K562 (cell line): ENCODE results near the gene GOLGA6B. TPM values are rescaled to one million over a fixed set of nuclear protein-coding genes. Genes with fewer than 3 reads are reported as not detected.

Source experiments
- ATAC-seq: fragments of 200-7000 bp; cut with Tn5 transposase; 3 replicates; pipeline ENCODE4 v1.9.1; 2020; ENCODE audit warnings: moderate library complexity
- BruUV-seq: library from RNA; stranded (reverse); fragments of 400-500 nt; replicated peaks from 2 replicates; lab custom pipeline; 2021; lab: Mats Ljungman, UMichigan
- CTCF ChIA-PET: fragments of 300-600 bp; formaldehyde crosslinking; extraction: SDS; loops from one replicate; lab custom pipeline; 2021; ENCODE audit warnings: low intra/inter-chr PET ratio; lab: Yijun Ruan, JAX
- POLR2A ChIA-PET: fragments of 300-600, 350-650 bp; sonication (Branson Sonifier 250); formaldehyde crosslinking; extraction: SDS; loops from one replicate; lab custom pipeline; 2021; ENCODE audit warnings: antibody characterized with exemption, inconsistent platforms; lab: Yijun Ruan, JAX
- DNase-seq, 4 experiments: peaks; one replicate each; pipeline versions ENCODE4 v3.0.0 to v3.0.0-alpha.2; 2011 to 2018; ENCODE audit warnings: low spot score in 3 of 4, mixed read lengths in 3 of 4; ENCODE audit errors: extremely low read depth in 1 of 4
- FAIRE-seq: peaks from 2 replicates; lab custom pipeline; 2011; peaks lifted over from hg19 to GRCh38; lab: Jason Lieb, UNC
- H2AFZ ChIP-seq: 2 replicates; pipeline ENCODE4 v1.6.0; 2011; ENCODE audit warnings: low read depth, low read length, control low read depth, inconsistent platforms
- H3K27ac ChIP-seq: fragments of 200-600 bp; 3 replicates; pipeline ENCODE4 v1.8.0; 2011; ENCODE audit warnings: low read depth, mild to moderate bottlenecking, control low read depth, inconsistent platforms, low read length, moderate library complexity, mixed read lengths; ENCODE audit errors: extremely low read depth
- H3K27me3 ChIP-seq, 2 experiments: fragments of 300-600 bp in 1 of 2; 2 replicates in 1 of 2; 3 replicates in 1 of 2; pipeline versions ENCODE4 v1.6.0 to v1.8.0; 2011; ENCODE audit warnings: inconsistent platforms in 2 of 2, low read length in 2 of 2, mild to moderate bottlenecking in 1 of 2, mixed read lengths in 1 of 2, moderate library complexity in 1 of 2; ENCODE audit not compliant: control insufficient read depth in 2 of 2, insufficient read depth in 2 of 2
- H3K36me3 ChIP-seq: fragments of 300-600 bp; 3 replicates; pipeline ENCODE4 v1.8.0; 2011; ENCODE audit warnings: mild to moderate bottlenecking, low read length, inconsistent platforms; ENCODE audit not compliant: control insufficient read depth, insufficient read depth
- H3K4me1 ChIP-seq, 2 experiments: fragments of 200-600 bp in 1 of 2; replicated peaks in 1 of 2; 2 replicates in 1 of 2; 3 replicates in 1 of 2; pipeline versions ENCODE4 v1.5.1 to v1.8.0; 2011; ENCODE audit warnings: inconsistent platforms in 2 of 2, low read length in 2 of 2, mild to moderate bottlenecking in 1 of 2, mixed read lengths in 1 of 2, moderate library complexity in 1 of 2; ENCODE audit not compliant: control insufficient read depth in 2 of 2, insufficient read depth in 2 of 2
- H3K4me2 ChIP-seq: 2 replicates; pipeline ENCODE4 v1.6.1; 2011; ENCODE audit warnings: low read length, control low read depth, inconsistent platforms, mixed read lengths; ENCODE audit not compliant: insufficient read depth
- H3K4me3 ChIP-seq: fragments of 200-600 bp; sonication (generic), shearing (Covaris generic); 2 replicates; pipeline ENCODE4 v1.5.1; 2016; ENCODE audit warnings: control low read depth, inconsistent platforms
- H3K79me2 ChIP-seq: fragments of 200-600 bp; 3 replicates; pipeline ENCODE4 v1.8.0; 2011; ENCODE audit warnings: low read length, inconsistent platforms; ENCODE audit not compliant: control insufficient read depth, insufficient read depth
- H3K9ac ChIP-seq, 2 experiments: 2 replicates each; pipeline versions ENCODE4 v1.6.0 to v1.6.1; 2011; ENCODE audit warnings: low read depth in 2 of 2, low read length in 2 of 2, control low read depth in 1 of 2, inconsistent platforms in 1 of 2, mild to moderate bottlenecking in 1 of 2, mixed read lengths in 1 of 2; ENCODE audit not compliant: insufficient read depth in 1 of 2
- H3K9me1 ChIP-seq: one replicate; pipeline ENCODE4 v1.6.0; 2011; ENCODE audit warnings: inconsistent platforms, mild to moderate bottlenecking, low read length, moderate library complexity; ENCODE audit not compliant: control insufficient read depth, insufficient read depth
- H3K9me3 ChIP-seq: replicated peaks from 2 replicates; pipeline ENCODE4 v1.5.1; 2011; ENCODE audit warnings: low read depth, low read length, inconsistent platforms; ENCODE audit not compliant: control insufficient read depth, insufficient read depth
- H4K20me1 ChIP-seq: replicated peaks from 2 replicates; pipeline ENCODE4 v1.6.1; 2011; ENCODE audit warnings: low read length, inconsistent platforms, mixed read lengths; ENCODE audit not compliant: control insufficient read depth, insufficient read depth
- C11orf30 ChIP-seq: fragments of 450-650 bp; IDR thresholded peaks from 2 replicates; pipeline ENCODE4 v1.6.1; 2016; ENCODE audit warnings: low read depth, mild to moderate bottlenecking
- CBX5 ChIP-seq: IDR thresholded peaks from 2 replicates; pipeline ENCODE4 v1.6.1; 2014; ENCODE audit warnings: low read depth, borderline replicate concordance
- CTBP1 ChIP-seq: fragments of 450-650 bp; IDR thresholded peaks from 2 replicates; pipeline ENCODE4 v1.6.1; 2016; ENCODE audit warnings: borderline replicate concordance
- ESRRA ChIP-seq: fragments of 450-650 bp; IDR thresholded peaks from 2 replicates; pipeline ENCODE4 v1.6.1; 2014; ENCODE audit warnings: low read depth, mild to moderate bottlenecking, moderate library complexity, borderline replicate concordance
- KAT2B ChIP-seq: IDR thresholded peaks from one replicate; pipeline ENCODE4 v1.6.1; 2012; ENCODE audit warnings: low read depth, mild to moderate bottlenecking, control low read depth, inconsistent platforms, low read length, moderate library complexity
- KLF6 ChIP-seq: fragments of 250-450 bp; sonication (Bioruptor Pico); IDR thresholded peaks from 2 replicates; pipeline ENCODE4 v1.4.0; 2020; ENCODE audit warnings: mild to moderate bottlenecking, moderate library complexity, borderline replicate concordance
- LARP7 ChIP-seq: fragments of 450-650 bp; IDR thresholded peaks from 2 replicates; pipeline ENCODE4 v1.6.1; 2016
- MAFG ChIP-seq: fragments of 450-650 bp; conservative IDR thresholded peaks from 2 replicates; pipeline ENCODE4 v1.6.1; 2016; ENCODE audit warnings: missing genetic modification characterization, missing compliant biosample characterization
- MXI1 ChIP-seq: IDR thresholded peaks from 2 replicates; pipeline ENCODE4 v1.6.1; 2011; ENCODE audit warnings: low read depth, mild to moderate bottlenecking, improper control_type of control experiment, low read length
- NRF1 ChIP-seq, 2 experiments: fragments of 450-650 bp; IDR thresholded peaks in 1 of 2; conservative IDR thresholded peaks in 1 of 2; 2 replicates each; pipeline ENCODE4 v1.6.1; 2014; ENCODE audit warnings: mild to moderate bottlenecking in 2 of 2
- PCBP1 ChIP-seq: fragments of 200-400 bp; formaldehyde crosslinking; IDR thresholded peaks from 2 replicates; pipeline ENCODE4 v1.6.1; 2018; ENCODE audit warnings: mild to moderate bottlenecking, low read depth, low read length; ENCODE audit not compliant: poor library complexity, severe bottlenecking
- SREBF2 ChIP-seq: sonication (generic); formaldehyde crosslinking; IDR thresholded peaks from 2 replicates; pipeline ENCODE4 v1.4.0; 2020; ENCODE audit warnings: mild to moderate bottlenecking, missing genetic modification reagents
- ZNF316 ChIP-seq: fragments of 450-650 bp; IDR thresholded peaks from 2 replicates; pipeline ENCODE4 v1.6.1; 2016
- ZNF586 ChIP-seq: fragments of 450-650 bp; formaldehyde crosslinking; conservative IDR thresholded peaks from 2 replicates; pipeline ENCODE4 v1.4.0; 2020; ENCODE audit warnings: mild to moderate bottlenecking, moderate library complexity
- WGBS: fragments of 100-300 bp; shearing (Covaris generic); methylation state at CpG from one replicate; pipeline ENCODE4 v1.1.6; 2016; ENCODE audit warnings: low coverage, mixed read lengths; ENCODE audit not compliant: insufficient coverage; ENCODE audit errors: missing lambda C conversion rate; 5-methylcytosine and 5-hydroxymethylcytosine counted together
- in situ Hi-C: fragments of 300-500 bp; cut with MboI; formaldehyde crosslinking; loops from 4 replicates; pipeline ENCODE4 v1.15.0; 2018; ENCODE audit warnings: inconsistent platforms, mixed read lengths
- intact Hi-C: fragments of 100-400 bp; cut with micrococcal nuclease; formaldehyde crosslinking; loops from 2 replicates; pipeline ENCODE4 v1.14.2; 2022
- polyA plus RNA-seq, 8 experiments: library from polyadenylated mRNA; depleted of rRNA in 4 of 8; stranded (reverse) in 5 of 8; unstranded in 3 of 8; fragments of >200 nt; fragmentation: Nextera tagmentation in 2 of 8; fragmentation: Illumina TruSeq in 1 of 8; extraction: Ambion mirVana in 2 of 8; extraction: Trizol in 1 of 8; gene quantifications; 2 replicates each; pipeline versions ENCODE4 v1.2.1 to v1.2.3, GENCODE V29; 2011 to 2014; ENCODE audit warnings: inconsistent platforms in 1 of 8, missing spikeins in 1 of 8
- total RNA-seq, 7 experiments: library from RNA; depleted of rRNA in 6 of 7; stranded (reverse); fragments of >200 nt in 6 of 7; fragmentation: Illumina TruSeq in 2 of 7; extraction: Trizol in 2 of 7; gene quantifications; 2 replicates each; pipeline versions ENCODE4 v1.2.1 to v1.2.3, GENCODE V29; 2011 to 2021; ENCODE audit warnings: low replicate concordance in 1 of 7
- TF ChIP-seq, protein P1 (sequence below): fragments of 450-650 bp; IDR thresholded peaks from 2 replicates; pipeline ENCODE4 v1.6.1; 2017; ENCODE audit warnings: antibody characterized with exemption, mild to moderate bottlenecking

GOLGA6B gene
- total and polyA plus RNA-seq, 9 of the 15 experiments (the other 6 are each of a cell fraction or from before 2014, with no cell fraction given), result not detected

DNA sequence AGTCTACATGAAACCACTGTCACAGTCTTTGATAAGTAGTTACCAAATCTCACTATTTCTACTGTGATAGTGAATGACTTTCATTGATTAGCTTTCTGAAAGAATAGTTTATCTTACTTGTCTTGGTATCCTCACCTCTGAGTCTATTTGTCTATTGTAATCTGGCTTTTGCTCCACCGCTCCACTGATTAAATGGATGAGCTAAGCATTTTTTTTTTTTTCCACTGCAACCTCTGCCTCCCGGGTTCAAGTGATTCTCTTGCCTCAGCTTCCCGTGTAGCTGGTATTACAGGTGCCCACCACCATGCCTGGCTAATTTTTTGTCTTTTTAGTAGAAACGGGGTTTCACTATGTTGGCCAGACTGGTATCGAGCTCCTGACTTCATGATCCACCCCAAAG lies 44.4 kb downstream of the GOLGA6B start:
- no peak overlapping the region for H3K9ac ChIP-seq
- no peaks in the 10 kb centered on the region for H3K4me1 ChIP-seq
- TF ChIP-seq C11orf30, result peak; percentile 21; the same call in 1 of the 2 replicates
- peak; percentile 26; the same call in 1 of the 2 replicates for TF ChIP-seq MAFG (tag)
- TF ChIP-seq MXI1, result no peak
- no peak for TF ChIP-seq SREBF2 (CRISPR knock-in tag)
- peak; percentile 73 for TF ChIP-seq ZNF316
- 70% methylated on average over 5 of the region's 5 CpGs for WGBS
- no peaks in the 10 kb centered on the region for H3K9me1 ChIP-seq
- H3K9me3 ChIP-seq, result no peaks in the 10 kb centered on the region; the same call in 1 of the 2 replicates
- H3K4me2 ChIP-seq, result no peak overlapping the region
- FAIRE-seq (no peak), DNase-seq (no peak), ATAC-seq (no peak)
- no peaks in the 10 kb centered on the region for H4K20me1 ChIP-seq
- POLR2A ChIA-PET, result no interaction called here
- no peaks in the 10 kb centered on the region for H3K27me3 ChIP-seq
- CTCF ChIA-PET, result no interaction called here
- H2AFZ ChIP-seq, result no peak overlapping the region
- in situ Hi-C loops (no loop called here), intact Hi-C loops (no loop called here)
- no peak overlapping the region for H3K27ac ChIP-seq
- H3K79me2 ChIP-seq, result peaks cover 5% of the 10 kb centered on the region; the same call in 1 of the 3 replicates
- H3K4me3 ChIP-seq, result no peak overlapping the region
- H3K36me3 ChIP-seq, result no peaks in the 10 kb centered on the region
- no TSS peak for BruUV-seq

DNA sequence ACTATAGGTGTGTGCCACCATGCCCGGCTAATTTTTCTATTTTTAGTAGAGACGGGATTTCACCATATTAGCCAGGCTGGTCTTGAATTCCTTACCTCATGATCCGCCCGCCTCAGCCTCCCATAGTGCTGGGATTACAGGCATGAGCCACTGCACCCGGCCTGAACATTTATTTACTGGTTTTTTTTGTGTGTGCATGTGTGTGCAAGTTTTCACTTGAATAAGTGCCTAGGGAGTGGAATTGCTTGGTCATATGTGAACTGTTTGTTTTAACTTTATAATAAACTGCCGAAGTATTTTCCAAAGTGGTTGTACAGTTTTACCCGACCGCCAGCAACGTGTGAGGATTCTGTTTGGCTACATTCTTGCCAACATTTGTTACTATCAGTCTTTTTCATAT lies 45.6 kb downstream of the GOLGA6B start:
- H3K9me3 ChIP-seq, result no peaks in the 10 kb centered on the region
- no peak overlapping the region for H3K27ac ChIP-seq
- H3K27me3 ChIP-seq, result no peaks in the 10 kb centered on the region
- no peaks in the 10 kb centered on the region for H4K20me1 ChIP-seq
- FAIRE-seq (no peak), DNase-seq (no peak), ATAC-seq (no peak)
- H3K36me3 ChIP-seq, result no peaks in the 10 kb centered on the region
- H3K79me2 ChIP-seq, result peaks cover 5% of the 10 kb centered on the region; the same call in 2 of the 3 replicates
- no peak overlapping the region for H3K4me2 ChIP-seq
- ChIA-PET CTCF (no interaction called here), POLR2A (no interaction called here)
- in situ Hi-C loops, result no loop called here
- H3K4me3 ChIP-seq, result no peak overlapping the region
- H2AFZ ChIP-seq, result no peak overlapping the region
- H3K9ac ChIP-seq, result no peak overlapping the region
- no peaks in the 10 kb centered on the region for H3K4me1 ChIP-seq
- H3K9me1 ChIP-seq, result no peaks in the 10 kb centered on the region
- BruUV-seq, result no TSS peak
- intact Hi-C loops, result no loop called here
- 80% methylated on average over 9 of the region's 9 CpGs for WGBS
- no peak for TF ChIP-seq NRF1 (conservative IDR thresholded peaks at IDR 0.05 in 1 of 2, IDR thresholded peaks at IDR 0.05 in 1 of 2)
- TF ChIP-seq CTBP1, result no peak
- TF ChIP-seq LARP7, result no peak
- TF ChIP-seq ESRRA, result no peak
- TF ChIP-seq KLF6, result no peak
- TF ChIP-seq, protein P1, sequence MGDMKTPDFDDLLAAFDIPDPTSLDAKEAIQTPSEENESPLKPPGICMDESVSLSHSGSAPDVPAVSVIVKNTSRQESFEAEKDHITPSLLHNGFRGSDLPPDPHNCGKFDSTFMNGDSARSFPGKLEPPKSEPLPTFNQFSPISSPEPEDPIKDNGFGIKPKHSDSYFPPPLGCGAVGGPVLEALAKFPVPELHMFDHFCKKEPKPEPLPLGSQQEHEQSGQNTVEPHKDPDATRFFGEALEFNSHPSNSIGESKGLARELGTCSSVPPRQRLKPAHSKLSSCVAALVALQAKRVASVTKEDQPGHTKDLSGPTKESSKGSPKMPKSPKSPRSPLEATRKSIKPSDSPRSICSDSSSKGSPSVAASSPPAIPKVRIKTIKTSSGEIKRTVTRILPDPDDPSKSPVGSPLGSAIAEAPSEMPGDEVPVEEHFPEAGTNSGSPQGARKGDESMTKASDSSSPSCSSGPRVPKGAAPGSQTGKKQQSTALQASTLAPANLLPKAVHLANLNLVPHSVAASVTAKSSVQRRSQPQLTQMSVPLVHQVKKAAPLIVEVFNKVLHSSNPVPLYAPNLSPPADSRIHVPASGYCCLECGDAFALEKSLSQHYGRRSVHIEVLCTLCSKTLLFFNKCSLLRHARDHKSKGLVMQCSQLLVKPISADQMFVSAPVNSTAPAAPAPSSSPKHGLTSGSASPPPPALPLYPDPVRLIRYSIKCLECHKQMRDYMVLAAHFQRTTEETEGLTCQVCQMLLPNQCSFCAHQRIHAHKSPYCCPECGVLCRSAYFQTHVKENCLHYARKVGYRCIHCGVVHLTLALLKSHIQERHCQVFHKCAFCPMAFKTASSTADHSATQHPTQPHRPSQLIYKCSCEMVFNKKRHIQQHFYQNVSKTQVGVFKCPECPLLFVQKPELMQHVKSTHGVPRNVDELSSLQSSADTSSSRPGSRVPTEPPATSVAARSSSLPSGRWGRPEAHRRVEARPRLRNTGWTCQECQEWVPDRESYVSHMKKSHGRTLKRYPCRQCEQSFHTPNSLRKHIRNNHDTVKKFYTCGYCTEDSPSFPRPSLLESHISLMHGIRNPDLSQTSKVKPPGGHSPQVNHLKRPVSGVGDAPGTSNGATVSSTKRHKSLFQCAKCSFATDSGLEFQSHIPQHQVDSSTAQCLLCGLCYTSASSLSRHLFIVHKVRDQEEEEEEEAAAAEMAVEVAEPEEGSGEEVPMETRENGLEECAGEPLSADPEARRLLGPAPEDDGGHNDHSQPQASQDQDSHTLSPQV, result no peak
- no peak for TF ChIP-seq KAT2B
- no peak for TF ChIP-seq ZNF586 (CRISPR knock-in tag)
- no peak for TF ChIP-seq CBX5
- no peak for TF ChIP-seq PCBP1
